ENCODE measurements around the gene SHISA5.

The SHISA5 gene

DNA sequence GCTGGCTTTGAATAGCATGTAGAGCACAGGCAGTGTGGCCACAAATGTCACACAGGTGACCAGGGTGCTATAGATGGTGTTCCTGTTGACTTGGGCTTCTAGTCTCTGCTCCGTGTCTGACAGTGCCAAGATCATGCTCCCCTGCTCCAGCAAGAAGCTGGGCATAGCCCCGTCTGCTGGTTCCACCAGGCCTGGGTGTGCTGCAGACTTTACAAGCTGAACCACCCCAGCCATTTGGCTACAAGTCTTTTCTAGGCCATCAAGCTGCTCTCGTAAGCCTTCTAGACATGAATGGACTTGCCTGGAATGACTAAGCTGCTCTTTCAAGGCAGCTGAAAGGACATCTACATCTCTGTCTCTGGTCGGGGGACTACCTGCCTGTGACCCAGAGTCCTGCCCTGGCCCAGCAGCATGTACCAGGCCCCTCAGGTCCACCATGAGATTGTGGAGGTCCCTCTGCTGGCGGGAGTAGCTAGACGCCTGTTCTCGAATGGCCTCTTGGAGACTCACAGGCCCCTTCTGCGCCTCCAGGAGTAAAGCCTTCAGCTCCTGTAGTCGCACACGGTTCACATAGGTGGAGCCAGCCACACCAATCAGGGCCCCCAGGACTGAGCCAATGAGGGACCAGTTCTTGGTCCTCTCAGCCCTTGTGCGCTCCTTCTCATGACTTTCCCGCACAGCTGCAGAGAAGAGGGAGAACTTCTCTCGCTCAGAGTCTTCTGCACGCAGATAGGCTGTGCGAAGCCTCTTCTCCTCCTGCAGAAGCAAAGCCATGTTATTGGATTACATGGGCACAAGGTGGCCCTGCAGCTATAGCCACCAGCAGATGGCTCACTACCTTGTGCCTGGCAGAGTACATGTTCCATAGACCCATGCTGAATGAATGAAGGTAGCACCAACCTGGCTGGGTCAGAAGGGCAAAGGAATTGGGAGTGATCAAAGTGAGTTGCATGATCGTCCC is 71.3 kb downstream of the SHISA5 start:
- Histone ChIP-seq H3K4me3 (ENCODE audit: low read depth, low read length) (no peak overlapping the region), H3K9me3 (ENCODE audit: severe bottlenecking) (no peaks in the 10 kb centered on the region), H3K27ac (peak overlapping the region; percentile 83), H3K27me3 (ENCODE audit: insufficient read depth, low read depth, severe bottlenecking) (no peaks in the 10 kb centered on the region), H3K36me3 (peaks cover 24% of the 10 kb centered on the region)
- TF ChIP-seq, protein P1, sequence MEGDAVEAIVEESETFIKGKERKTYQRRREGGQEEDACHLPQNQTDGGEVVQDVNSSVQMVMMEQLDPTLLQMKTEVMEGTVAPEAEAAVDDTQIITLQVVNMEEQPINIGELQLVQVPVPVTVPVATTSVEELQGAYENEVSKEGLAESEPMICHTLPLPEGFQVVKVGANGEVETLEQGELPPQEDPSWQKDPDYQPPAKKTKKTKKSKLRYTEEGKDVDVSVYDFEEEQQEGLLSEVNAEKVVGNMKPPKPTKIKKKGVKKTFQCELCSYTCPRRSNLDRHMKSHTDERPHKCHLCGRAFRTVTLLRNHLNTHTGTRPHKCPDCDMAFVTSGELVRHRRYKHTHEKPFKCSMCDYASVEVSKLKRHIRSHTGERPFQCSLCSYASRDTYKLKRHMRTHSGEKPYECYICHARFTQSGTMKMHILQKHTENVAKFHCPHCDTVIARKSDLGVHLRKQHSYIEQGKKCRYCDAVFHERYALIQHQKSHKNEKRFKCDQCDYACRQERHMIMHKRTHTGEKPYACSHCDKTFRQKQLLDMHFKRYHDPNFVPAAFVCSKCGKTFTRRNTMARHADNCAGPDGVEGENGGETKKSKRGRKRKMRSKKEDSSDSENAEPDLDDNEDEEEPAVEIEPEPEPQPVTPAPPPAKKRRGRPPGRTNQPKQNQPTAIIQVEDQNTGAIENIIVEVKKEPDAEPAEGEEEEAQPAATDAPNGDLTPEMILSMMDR (IDR thresholded peaks at IDR 0.05; ENCODE audit: low read depth, low read length), result peak; percentile 47
- peak; percentile 85 for DNase-seq

DNA sequence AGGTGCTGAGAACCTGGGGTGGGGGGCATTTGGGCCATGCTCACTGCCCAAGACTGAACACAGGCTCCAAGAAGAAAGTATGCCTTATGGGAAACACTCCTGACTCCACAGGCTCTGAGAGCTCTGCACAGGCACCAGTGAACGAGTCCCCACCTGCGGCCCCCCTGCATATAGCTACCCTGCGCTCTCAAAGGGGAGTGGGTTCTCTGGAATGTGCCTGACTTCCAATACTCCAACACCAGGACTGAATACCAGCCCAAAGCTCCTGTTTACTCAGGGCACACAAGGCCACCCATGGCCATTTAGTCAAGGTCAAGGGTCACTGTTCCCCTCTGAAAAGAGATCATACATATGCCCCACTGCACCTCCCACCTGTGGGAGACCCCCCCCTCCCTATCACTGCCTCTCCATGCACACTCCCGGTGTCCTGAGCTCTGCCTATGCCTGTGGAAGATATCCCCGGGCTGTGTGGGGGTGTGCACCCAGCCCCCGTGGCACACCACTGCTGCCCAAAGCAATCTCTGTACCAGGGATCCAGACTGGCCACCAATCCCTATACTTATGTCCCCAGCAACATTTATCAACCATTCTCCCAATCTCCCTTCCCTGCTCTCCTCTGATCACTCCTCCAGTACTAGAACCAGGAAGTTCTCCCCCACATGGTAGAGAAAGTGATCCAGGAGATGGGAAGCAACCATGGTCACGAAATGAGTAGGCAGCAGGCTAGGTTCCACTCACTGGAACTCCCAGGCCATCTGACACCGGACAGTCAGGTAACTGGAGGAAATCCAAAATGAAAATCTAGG is 72.5 kb downstream of the SHISA5 start:
- no peak overlapping the region for H3K4me3 ChIP-seq (ENCODE audit: low read depth, low read length)
- no peaks in the 10 kb centered on the region for H3K27me3 ChIP-seq (ENCODE audit: insufficient read depth, low read depth, severe bottlenecking)
- H3K27ac ChIP-seq, result peak overlapping the region; percentile 83
- no peak for DNase-seq
- H3K36me3 ChIP-seq, result peaks cover 24% of the 10 kb centered on the region
- no peaks in the 10 kb centered on the region for H3K9me3 ChIP-seq (ENCODE audit: severe bottlenecking)
- TF ChIP-seq, protein P1 (IDR thresholded peaks at IDR 0.05; ENCODE audit: low read depth, low read length), result no peak

DNA sequence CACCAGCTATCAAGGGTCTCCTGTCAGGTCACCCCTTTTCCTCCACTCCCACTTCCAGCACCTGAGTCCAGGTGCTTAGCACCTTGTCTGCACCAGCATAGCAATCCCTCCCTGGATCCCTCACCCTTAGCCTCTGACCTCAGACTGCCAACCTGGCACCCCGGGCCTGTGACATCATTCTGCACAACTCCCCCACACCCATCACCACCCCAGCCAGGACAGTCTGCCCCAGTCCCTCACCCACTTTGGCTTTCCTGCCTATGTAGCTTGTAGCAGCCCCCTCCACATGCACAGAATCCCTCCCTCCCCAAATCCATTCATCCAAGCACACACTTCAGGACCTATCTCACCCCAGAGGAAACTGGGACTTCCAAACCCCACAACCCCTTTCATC is 73.3 kb downstream of the SHISA5 start:
- Histone ChIP-seq H3K36me3 (peaks cover 24% of the 10 kb centered on the region), H3K4me3 (ENCODE audit: low read depth, low read length) (no peak overlapping the region), H3K27me3 (ENCODE audit: insufficient read depth, low read depth, severe bottlenecking) (no peaks in the 10 kb centered on the region), H3K27ac (peak overlapping the region; percentile 93), H3K9me3 (ENCODE audit: severe bottlenecking) (no peaks in the 10 kb centered on the region)
- TF ChIP-seq, protein P1 (IDR thresholded peaks at IDR 0.05; ENCODE audit: low read depth, low read length), result no peak
- DNase-seq, result no peak

DNA sequence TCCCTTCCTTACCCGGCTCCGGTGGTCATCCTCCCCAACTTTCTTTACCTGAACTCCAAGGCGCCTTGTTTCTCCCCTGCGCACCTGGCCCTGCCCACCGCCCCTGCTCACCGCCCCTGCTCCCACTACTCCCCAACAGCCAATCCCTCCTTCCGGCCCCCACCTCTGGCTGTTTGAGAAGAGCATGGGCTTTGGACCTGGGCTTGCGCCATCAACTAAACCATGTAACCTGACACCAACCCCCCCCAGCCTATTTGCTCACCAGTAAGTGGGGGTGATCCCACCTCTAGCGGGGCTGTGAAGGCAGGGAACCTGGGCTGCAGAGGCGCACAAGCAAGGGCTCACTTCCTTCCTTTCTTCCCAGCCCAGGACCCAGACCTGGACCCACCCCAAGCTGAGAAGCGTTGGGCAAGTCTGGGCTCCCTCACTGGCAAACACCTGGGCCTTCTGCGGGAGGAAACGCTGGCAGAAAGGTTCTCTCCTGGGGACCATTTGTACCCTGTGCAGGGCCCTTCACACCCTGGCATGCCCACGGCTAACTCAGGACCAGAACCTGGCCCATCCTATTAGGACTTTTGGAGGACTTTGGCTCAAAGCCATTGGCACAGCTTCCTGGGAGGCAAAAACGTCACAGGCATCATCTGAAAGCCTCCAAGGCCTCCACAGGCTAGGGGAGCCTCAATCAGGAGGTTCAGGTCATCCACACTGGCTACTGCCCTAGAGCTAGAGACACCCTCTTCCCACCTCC is 73.8 kb downstream of the SHISA5 start, which contains the start of gene PLXNB1:
TSS of gene PLXNB1 (minus strand) at position 127 of the 748 bp plus-strand sequence. CDS start 5,475 bp downstream, outside the sequence.
- no peaks in the 10 kb centered on the region for H3K27me3 ChIP-seq (ENCODE audit: insufficient read depth, low read depth, severe bottlenecking)
- peak; percentile 87 for DNase-seq

More for the DNA sequence above, 73.8 kb downstream of the SHISA5 start, which contains the start of gene PLXNB1:
- H3K36me3 ChIP-seq, result peaks cover 27% of the 10 kb centered on the region
- peak within 1 kb of the TSS; percentile 93 for H3K27ac ChIP-seq
- no peaks in the 10 kb centered on the region for H3K9me3 ChIP-seq (ENCODE audit: severe bottlenecking)
- H3K4me3 ChIP-seq (ENCODE audit: low read depth, low read length), result peak within 1 kb of the TSS; percentile 51
- TF ChIP-seq, protein P1 (IDR thresholded peaks at IDR 0.05; ENCODE audit: low read depth, low read length), result no peak
